NB4 (cell line): Measurements from ENCODE around the gene TFPT.

Source experiments
- MYC ChIP-seq: IDR thresholded peaks from 2 replicates; pipeline ENCODE4 v1.6.1; 2011; ENCODE audit warnings: low read depth, low read length
- POLR2A ChIP-seq: IDR thresholded peaks from 2 replicates; pipeline ENCODE4 v1.6.1; 2011; ENCODE audit warnings: mild to moderate bottlenecking; ENCODE audit not compliant: insufficient read length; ENCODE audit errors: extremely low read depth
- TF ChIP-seq, protein P1 (sequence below): IDR thresholded peaks from one replicate; pipeline ENCODE4 v1.5.1; 2012; ENCODE audit warnings: low read depth, low read length
- TF ChIP-seq, protein P2 (sequence below): IDR thresholded peaks from 2 replicates; pipeline ENCODE4 v1.6.1; 2011; ENCODE audit warnings: low read depth, low read length

DNA sequence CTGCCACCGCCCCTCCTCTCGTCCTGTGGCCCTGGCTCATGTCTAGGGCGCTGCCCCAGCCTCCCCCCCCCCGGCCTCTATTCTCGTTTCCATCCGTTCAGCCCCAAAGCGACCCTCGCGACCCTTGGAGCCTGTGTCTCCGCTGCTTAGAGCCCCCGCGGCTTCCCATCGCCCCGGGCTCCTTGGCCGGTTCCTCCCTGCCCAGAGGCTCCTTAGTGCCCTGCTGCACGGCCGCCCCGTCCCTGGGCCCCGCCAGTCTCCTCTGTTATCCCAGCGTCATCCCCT lies 12.9 kb upstream of the TFPT start:
- TF ChIP-seq, protein P1, sequence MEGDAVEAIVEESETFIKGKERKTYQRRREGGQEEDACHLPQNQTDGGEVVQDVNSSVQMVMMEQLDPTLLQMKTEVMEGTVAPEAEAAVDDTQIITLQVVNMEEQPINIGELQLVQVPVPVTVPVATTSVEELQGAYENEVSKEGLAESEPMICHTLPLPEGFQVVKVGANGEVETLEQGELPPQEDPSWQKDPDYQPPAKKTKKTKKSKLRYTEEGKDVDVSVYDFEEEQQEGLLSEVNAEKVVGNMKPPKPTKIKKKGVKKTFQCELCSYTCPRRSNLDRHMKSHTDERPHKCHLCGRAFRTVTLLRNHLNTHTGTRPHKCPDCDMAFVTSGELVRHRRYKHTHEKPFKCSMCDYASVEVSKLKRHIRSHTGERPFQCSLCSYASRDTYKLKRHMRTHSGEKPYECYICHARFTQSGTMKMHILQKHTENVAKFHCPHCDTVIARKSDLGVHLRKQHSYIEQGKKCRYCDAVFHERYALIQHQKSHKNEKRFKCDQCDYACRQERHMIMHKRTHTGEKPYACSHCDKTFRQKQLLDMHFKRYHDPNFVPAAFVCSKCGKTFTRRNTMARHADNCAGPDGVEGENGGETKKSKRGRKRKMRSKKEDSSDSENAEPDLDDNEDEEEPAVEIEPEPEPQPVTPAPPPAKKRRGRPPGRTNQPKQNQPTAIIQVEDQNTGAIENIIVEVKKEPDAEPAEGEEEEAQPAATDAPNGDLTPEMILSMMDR, result no peak
- TF ChIP-seq POLR2A, result no peak
- TF ChIP-seq, protein P2, sequence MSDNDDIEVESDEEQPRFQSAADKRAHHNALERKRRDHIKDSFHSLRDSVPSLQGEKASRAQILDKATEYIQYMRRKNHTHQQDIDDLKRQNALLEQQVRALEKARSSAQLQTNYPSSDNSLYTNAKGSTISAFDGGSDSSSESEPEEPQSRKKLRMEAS, result no peak
- no peak for TF ChIP-seq MYC
